NCI-H187 treated with DMSO at 0.1 percent for 48 hours (cell line): Measurements from ENCODE around the gene PPHLN1.

ENCODE experiments used
- DNase-seq: peaks from one replicate; lab custom pipeline; 2025; lab: John Stamatoyannopoulos, UW

The PPHLN1 gene, protein sequence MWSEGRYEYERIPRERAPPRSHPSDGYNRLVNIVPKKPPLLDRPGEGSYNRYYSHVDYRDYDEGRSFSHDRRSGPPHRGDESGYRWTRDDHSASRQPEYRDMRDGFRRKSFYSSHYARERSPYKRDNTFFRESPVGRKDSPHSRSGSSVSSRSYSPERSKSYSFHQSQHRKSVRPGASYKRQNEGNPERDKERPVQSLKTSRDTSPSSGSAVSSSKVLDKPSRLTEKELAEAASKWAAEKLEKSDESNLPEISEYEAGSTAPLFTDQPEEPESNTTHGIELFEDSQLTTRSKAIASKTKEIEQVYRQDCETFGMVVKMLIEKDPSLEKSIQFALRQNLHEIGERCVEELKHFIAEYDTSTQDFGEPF

GRCh38 chr12:42325653-42326474 lies at the start of gene PPHLN1, which contains the start of gene ZCRB1:
TSS of gene PPHLN1 (plus strand) at chr12:42326167. CDS start at chr12:42335903, 9,736 bp downstream.
TSS of gene ZCRB1 (minus strand) at chr12:42326094. CDS start at chr12:42324102, 1,992 bp downstream.
- peak; percentile 37 for DNase-seq

DNA sequence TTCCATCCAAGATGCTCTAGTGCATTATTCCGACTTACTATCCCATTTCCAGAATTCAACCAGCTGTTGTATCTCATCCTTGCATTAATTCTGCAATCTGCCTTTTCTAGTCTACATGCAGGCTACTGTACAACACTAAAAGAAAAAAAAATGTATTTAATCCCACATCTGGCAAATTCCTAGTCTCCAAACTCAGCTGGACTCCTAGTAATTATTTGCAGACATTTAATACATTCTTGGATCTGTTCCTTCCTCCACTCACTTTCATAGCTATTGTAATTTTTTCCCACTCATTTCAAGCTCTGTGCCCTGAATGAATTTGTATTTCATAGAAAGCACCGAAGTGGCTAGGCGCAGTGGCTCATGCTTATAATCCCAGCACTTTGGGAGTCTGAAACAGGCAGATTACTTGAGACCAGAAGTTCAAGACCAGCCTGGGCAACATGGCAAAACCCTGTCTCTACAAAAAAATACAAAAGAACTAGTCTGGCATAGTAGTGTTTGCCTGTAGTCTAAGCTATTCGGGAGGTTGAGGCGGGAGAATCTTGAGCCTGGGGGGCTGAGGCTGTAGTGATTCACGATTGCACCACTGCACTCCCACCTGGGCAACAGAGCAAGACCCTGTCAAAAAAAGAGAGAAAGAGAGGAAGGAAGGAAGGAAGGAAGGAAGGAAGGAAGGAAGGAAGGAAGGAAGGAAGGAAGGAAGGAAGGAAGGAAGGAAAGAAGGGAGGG lies 48.4 kb upstream of the PPHLN1 start:
- no peak for DNase-seq

- no peak for DNase-seq
Measured at GRCh38 chr12:42278128-42278510, 47.8 kb upstream of the PPHLN1 start.

GRCh38 chr12:42281278-42281677 lies 44.7 kb upstream of the PPHLN1 start:
- DNase-seq: no peak

GRCh38 chr12:42281844-42282243 lies 44.1 kb upstream of the PPHLN1 start:
- no peak for DNase-seq

- DNase-seq: no peak
Measured at GRCh38 chr12:42282294-42282693, 43.7 kb upstream of the PPHLN1 start.

DNA sequence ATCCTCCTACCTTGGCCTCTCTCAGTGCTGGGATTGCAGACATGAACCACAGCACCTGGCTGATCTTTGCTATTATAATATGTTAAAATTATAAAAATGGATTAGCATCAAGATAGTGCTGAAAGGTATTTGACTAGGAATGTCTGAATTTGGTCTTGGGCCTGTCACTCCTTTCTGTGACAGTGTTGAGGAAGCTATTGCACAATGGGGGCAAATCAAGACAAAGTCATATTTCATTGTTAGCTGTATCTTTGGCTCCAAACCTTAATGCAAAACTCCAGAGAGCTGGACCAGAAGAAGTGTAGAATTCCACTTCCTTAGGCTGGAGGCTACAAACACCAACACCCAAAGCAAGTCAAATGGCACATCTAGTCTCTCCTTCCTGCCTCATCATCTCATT lies 42.2 kb upstream of the PPHLN1 start:
- DNase-seq: no peak

GRCh38 chr12:42284157-42284556 lies 41.8 kb upstream of the PPHLN1 start:
- no peak for DNase-seq

- no peak for DNase-seq
Measured at GRCh38 chr12:42284876-42285275, 41.1 kb upstream of the PPHLN1 start.

- no peak for DNase-seq
Measured at GRCh38 chr12:42285431-42285830, 40.5 kb upstream of the PPHLN1 start.

DNA sequence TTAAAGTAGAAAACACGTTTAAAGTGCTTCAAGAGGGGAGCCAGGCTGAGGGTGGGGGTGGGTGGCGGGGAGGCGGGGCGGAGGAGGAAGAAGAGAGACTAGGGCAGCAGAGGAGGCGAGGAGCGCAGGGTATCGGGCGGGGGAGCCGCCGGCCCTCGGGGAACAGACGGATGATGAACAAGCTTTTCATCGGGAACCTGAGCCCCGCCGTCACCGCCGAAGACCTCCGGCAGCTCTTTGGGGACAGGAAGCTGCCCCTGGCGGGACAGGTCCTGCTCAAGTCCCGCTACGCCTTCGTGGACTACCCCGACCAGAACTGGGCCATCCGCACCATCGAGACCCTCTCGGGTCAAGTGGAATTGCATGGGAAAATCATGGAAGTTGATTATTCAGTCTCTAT lies 39.2 kb upstream of the PPHLN1 start:
- DNase-seq: no peak

DNA sequence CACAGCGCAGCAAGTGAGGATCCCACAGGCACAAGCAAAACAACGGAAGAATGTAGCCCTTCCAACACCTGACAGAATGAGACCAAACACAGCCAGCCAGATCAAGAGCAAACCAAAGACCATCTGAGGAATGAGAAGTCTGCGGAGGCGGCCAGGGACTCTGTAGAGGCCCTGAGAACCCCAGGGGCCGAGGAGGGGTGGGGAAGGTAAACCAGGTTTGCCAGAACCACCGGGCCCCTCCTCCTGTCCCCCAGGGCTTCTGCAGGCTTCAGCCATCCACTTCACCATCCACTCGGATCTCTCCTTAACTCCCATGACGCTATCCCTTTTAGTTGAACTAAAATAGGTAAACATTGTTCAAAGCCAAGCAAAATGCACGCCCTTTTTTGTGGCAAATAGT lies 37.4 kb upstream of the PPHLN1 start:
- no peak for DNase-seq

GRCh38 chr12:42291680-42292079 lies 34.3 kb upstream of the PPHLN1 start:
- DNase-seq: no peak

DNA sequence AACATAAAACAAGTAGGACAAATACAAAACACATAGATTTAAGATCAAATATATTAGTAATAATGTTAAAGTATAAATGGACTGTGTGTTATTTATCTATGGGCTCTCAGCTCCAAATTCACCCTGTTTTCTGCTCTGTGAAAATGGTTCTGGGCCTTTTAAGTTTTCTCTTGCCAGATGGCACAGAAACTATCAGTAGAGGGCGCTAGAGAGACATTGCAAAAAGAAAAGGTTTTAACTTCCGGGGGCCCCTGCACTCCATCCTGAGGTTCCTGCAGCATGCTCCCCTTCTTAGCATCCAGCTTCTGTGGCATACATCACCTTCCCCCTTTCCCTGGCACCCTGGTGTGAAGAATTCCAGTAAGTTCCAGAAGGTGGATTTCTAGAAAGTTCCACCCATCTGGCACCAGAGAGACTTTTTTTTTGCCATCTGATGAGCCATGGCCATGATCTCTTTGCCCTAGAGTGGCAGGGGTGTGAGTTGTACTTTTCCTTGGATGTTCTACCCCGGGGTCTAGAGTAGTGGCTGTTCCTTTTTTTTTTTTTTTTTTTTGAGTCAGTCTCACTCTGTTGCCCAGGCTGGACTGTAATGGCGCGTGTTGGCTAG lies 29.4 kb upstream of the PPHLN1 start:
- DNase-seq: no peak

GRCh38 chr12:42298887-42299286 lies 27.1 kb upstream of the PPHLN1 start:
- no peak for DNase-seq

DNA sequence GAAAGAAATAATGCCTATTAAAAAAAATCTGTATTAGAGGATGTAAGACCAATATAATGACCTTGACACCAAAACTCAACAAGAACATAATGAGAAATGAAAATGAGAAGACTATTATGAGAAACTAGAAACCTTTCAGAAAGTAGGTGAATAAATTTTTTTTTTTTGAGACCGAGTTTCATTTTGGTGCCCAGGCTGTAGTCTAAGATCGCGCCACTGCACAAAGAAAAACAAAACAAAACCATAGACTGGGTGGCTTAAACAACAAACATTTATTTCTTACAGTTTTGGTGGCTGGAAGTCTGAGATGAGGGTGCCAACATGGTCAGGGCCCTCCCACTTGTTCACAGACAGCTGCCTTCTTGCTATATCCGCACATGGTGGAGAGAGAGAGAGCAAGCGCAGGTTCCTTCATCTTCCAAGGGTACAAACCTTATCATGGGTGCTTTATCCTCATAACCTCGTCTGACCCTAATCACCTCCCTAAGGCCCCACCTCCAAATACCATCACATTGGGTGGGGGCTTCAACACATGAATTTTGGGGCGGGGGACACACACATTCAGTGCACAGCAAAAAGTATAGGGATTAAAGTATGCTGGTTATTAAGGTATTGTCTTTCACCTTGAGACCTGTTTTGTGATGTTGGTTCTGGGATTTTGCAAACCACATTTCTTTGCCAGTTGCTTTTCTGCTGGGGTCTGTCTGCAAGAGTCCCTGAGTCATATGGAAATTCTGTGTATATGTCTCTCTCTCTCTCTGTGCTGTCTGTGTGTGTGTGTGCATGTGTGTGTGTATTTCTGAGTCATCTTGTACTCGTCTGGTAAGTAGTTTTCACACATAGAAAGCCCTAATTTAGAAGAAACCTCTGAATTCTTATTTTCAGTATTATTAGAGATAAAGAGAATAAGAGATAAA lies 26.3 kb upstream of the PPHLN1 start:
- no peak for DNase-seq

DNA sequence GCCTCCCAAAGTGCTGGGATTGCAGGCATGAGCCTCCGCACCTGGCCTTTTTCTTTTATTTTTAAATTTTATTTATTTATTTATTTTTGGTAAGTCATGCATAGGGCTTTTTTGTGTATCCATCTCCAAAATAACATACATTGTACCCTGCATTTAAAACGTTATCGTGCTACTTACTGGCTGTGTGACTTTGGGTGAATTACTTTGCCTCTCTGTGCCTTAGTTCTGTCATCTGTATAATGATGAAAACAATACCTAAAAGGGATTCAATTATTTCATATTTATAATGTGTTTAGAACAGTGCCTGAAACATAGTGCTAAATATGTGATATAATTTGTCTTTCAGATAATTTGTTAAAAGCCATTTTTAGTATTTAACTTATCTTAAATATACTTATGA lies 19.7 kb upstream of the PPHLN1 start:
- no peak for DNase-seq

DNA sequence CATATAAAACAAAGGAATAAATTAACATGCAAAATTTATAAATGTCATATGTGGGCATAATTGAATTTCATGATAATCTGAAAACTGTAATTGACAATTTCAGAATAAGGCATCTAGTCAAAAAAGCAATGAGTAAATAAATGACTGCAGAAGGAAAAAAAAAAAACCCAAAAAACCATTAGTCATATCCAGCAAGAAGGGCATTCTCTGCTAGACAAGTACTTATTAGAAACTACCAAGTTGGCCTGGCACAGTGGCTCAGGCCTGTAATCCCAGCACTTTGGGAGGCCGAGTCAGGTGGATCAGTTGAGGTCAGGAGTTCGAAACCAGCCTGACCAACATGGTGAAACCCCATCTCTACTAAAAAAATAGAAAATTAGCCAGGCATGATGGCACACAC lies 17.6 kb upstream of the PPHLN1 start:
- no peak for DNase-seq

DNA sequence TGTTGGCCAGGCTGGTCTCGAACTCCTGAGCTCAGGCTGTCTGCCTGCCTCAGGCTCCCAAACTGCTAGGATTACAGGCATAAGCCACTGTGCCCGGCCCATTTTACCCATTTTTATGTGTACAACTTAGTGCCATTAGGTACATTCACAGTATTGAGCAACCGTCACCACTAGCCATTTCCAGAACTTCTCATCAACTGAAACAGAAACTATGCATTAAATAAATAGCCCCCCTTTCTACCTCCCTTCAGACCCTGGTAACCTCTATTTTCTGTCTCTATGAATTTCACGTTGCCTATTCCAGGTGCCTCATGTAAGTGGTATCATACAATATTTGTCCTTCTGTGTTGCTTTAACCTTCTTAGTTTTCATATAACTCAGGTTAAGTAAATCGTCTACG lies 16.0 kb upstream of the PPHLN1 start:
- no peak for DNase-seq

DNA sequence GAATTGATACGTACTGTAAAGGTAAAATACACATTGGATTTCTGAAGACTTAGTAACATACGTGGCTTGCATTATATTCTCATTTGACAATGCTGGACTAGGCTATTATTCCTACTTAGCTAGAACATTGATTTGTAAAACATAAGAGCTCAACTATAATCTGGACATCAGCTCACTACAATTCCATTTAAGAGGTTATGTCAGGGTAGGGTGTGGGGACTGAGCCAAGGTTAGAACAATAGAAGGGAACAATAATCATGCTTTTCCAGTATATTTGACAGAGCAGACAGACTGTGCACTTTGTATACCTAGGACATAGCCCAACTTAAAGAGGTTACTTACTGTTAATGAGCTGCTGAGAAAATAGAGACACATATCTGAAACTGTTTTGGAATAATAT lies 10.9 kb upstream of the PPHLN1 start:
- no peak for DNase-seq

- no peak for DNase-seq
Measured at GRCh38 chr12:42320796-42321195, 5.2 kb upstream of the PPHLN1 start.
